H9 (cell line): Measurements from ENCODE around the gene BST2. TPM values are rescaled to one million over a fixed set of nuclear protein-coding genes. Genes with fewer than 3 reads are reported as not detected.

Experiments used
- DNase-seq: peaks from one replicate; pipeline ENCODE4 v3.0.0-alpha.2; 2017
- H2AFZ ChIP-seq: one replicate; pipeline ENCODE4 v1.6.1; 2013; ENCODE audit warnings: mild to moderate bottlenecking, low read length, control low read depth, moderate library complexity
- H2AK5ac ChIP-seq: 2 replicates; pipeline ENCODE4 v1.6.1; 2013; ENCODE audit warnings: low read length, control low read depth, mixed read lengths; ENCODE audit not compliant: insufficient read length
- H2BK120ac ChIP-seq: one replicate; pipeline ENCODE4 v1.6.1; 2013; ENCODE audit warnings: low read depth, mild to moderate bottlenecking, low read length, control low read depth, inconsistent platforms; ENCODE audit not compliant: poor library complexity, severe bottlenecking
- H2BK12ac ChIP-seq: 2 replicates; pipeline ENCODE4 v1.6.1; 2013; ENCODE audit warnings: low read length, control low read depth, mixed read lengths, low read depth; ENCODE audit not compliant: insufficient read length
- H2BK15ac ChIP-seq: 2 replicates; pipeline ENCODE4 v1.6.1; 2013; ENCODE audit warnings: low read depth, low read length, control low read depth
- H2BK20ac ChIP-seq: one replicate; pipeline ENCODE4 v1.6.1; 2013; ENCODE audit warnings: low read depth, mild to moderate bottlenecking, low read length, control low read depth, inconsistent platforms; ENCODE audit not compliant: poor library complexity, severe bottlenecking
- H2BK5ac ChIP-seq: 2 replicates; pipeline ENCODE4 v1.6.1; 2013; ENCODE audit warnings: low read length, control low read depth, mixed read lengths; ENCODE audit not compliant: insufficient read length
- H3K14ac ChIP-seq: 2 replicates; pipeline ENCODE4 v1.6.1; 2013; ENCODE audit warnings: low read length, control low read depth; ENCODE audit not compliant: insufficient read depth
- H3K18ac ChIP-seq: 2 replicates; pipeline ENCODE4 v1.6.1; 2013; ENCODE audit warnings: low read depth, mild to moderate bottlenecking, mixed read lengths, low read length, control low read depth; ENCODE audit not compliant: insufficient read length
- H3K23ac ChIP-seq: 2 replicates; pipeline ENCODE4 v1.6.1; 2013; ENCODE audit warnings: low read length, control low read depth, mixed read lengths, low read depth; ENCODE audit not compliant: insufficient read length
- H3K23me2 ChIP-seq: 2 replicates; pipeline ENCODE4 v1.6.1; 2013; ENCODE audit warnings: low read depth, mild to moderate bottlenecking, mixed read lengths, low read length, control low read depth; ENCODE audit not compliant: insufficient read length, poor library complexity, severe bottlenecking
- H3K27ac ChIP-seq: 2 replicates; pipeline ENCODE4 v1.5.1; 2013; ENCODE audit warnings: low read length, control low read depth, mixed read lengths, low read depth; ENCODE audit not compliant: insufficient read length
- H3K27me3 ChIP-seq: 2 replicates; pipeline ENCODE4 v1.6.1; 2013; ENCODE audit warnings: low read length, control low read depth, inconsistent platforms; ENCODE audit not compliant: insufficient read depth
- H3K4ac ChIP-seq: 2 replicates; pipeline ENCODE4 v1.6.1; 2013; ENCODE audit warnings: low read depth, mild to moderate bottlenecking, control low read depth, inconsistent platforms, low read length, moderate library complexity
- H3K4me1 ChIP-seq: 2 replicates; pipeline ENCODE4 v1.6.1; 2013; ENCODE audit warnings: low read length, control low read depth, inconsistent platforms; ENCODE audit not compliant: insufficient read depth
- H3K4me2 ChIP-seq: 2 replicates; pipeline ENCODE4 v1.6.1; 2013; ENCODE audit warnings: low read length, control low read depth, mixed read lengths; ENCODE audit not compliant: insufficient read length, insufficient read depth
- H3K56ac ChIP-seq: 2 replicates; pipeline ENCODE4 v1.6.1; 2013; ENCODE audit warnings: low read depth, mild to moderate bottlenecking, mixed read lengths, low read length, control low read depth; ENCODE audit not compliant: insufficient read length
- H3K79me1 ChIP-seq: 2 replicates; pipeline ENCODE4 v1.6.1; 2013; ENCODE audit warnings: low read depth, mild to moderate bottlenecking, moderate library complexity, low read length, control low read depth, inconsistent platforms; ENCODE audit not compliant: insufficient read depth, poor library complexity, severe bottlenecking
- H3K79me2 ChIP-seq: 2 replicates; pipeline ENCODE4 v1.6.1; 2013; ENCODE audit warnings: low read length, control low read depth, inconsistent platforms; ENCODE audit not compliant: insufficient read depth
- H3K9ac ChIP-seq: 2 replicates; pipeline ENCODE4 v1.6.1; 2013; ENCODE audit warnings: low read length, control low read depth, mixed read lengths; ENCODE audit not compliant: insufficient read length; ENCODE audit errors: extremely low read depth
- H3K9me3 ChIP-seq: one replicate; pipeline ENCODE4 v1.6.1; 2013; ENCODE audit warnings: low read depth, low read length, inconsistent platforms; ENCODE audit not compliant: control insufficient read depth
- H3T11ph ChIP-seq: one replicate; pipeline ENCODE4 v1.6.1; 2013; ENCODE audit warnings: mild to moderate bottlenecking, low read length, control low read depth, inconsistent platforms
- H4K20me1 ChIP-seq: one replicate; pipeline ENCODE4 v1.6.1; 2013; ENCODE audit not compliant: control insufficient read depth, insufficient read length, insufficient read depth
- H4K5ac ChIP-seq: 2 replicates; pipeline ENCODE4 v1.6.1; 2013; ENCODE audit warnings: low read depth, mild to moderate bottlenecking, mixed read lengths, low read length, control low read depth; ENCODE audit not compliant: insufficient read length
- H4K8ac ChIP-seq: replicated peaks from 2 replicates; pipeline ENCODE4 v1.6.1; 2013; ENCODE audit warnings: low read length, control low read depth, mixed read lengths, low read depth; ENCODE audit not compliant: insufficient read length
- H4K91ac ChIP-seq: 2 replicates; pipeline ENCODE4 v1.6.1; 2013; ENCODE audit warnings: low read depth, mild to moderate bottlenecking, moderate library complexity, mixed read lengths, low read length, control low read depth; ENCODE audit not compliant: insufficient read length
- H3K27ac Mint-ChIP-seq, 3 experiments: 2 replicates in 2 of 3; 3 replicates in 1 of 3; pipeline ENCODE4 v1.8.0; 2020 to 2021; ENCODE audit warnings: mixed read lengths in 3 of 3, mild to moderate bottlenecking in 1 of 3, moderate library complexity in 1 of 3
- H3K27me3 Mint-ChIP-seq: 2 replicates; pipeline ENCODE4 v1.8.0; 2021; ENCODE audit warnings: low read depth, mild to moderate bottlenecking, moderate library complexity, mixed read lengths
- H3K36me3 Mint-ChIP-seq, 3 experiments: 2 replicates in 2 of 3; 3 replicates in 1 of 3; pipeline ENCODE4 v1.8.0; 2020 to 2021; ENCODE audit warnings: low read depth in 3 of 3, mixed read lengths in 3 of 3; ENCODE audit not compliant: insufficient read depth in 1 of 3
- H3K4me1 Mint-ChIP-seq, 2 experiments: 2 replicates each; pipeline ENCODE4 v1.8.0; 2020; ENCODE audit warnings: mixed read lengths in 2 of 2
- H3K4me3 Mint-ChIP-seq, 2 experiments: 2 replicates in 1 of 2; 3 replicates in 1 of 2; pipeline ENCODE4 v1.8.0; 2020 to 2021; ENCODE audit warnings: mild to moderate bottlenecking in 2 of 2, mixed read lengths in 2 of 2, moderate library complexity in 1 of 2
- H3K9me3 Mint-ChIP-seq, 2 experiments: 2 replicates in 1 of 2; 3 replicates in 1 of 2; pipeline ENCODE4 v1.8.0; 2020; ENCODE audit warnings: mild to moderate bottlenecking in 2 of 2, mixed read lengths in 2 of 2, moderate library complexity in 1 of 2
- CTCF ChIP-seq: fragments of 200-600 bp; sonication (generic); conservative IDR thresholded peaks from 3 replicates; pipeline ENCODE4 v1.8.0; 2021; ENCODE audit warnings: antibody characterized with exemption, mild to moderate bottlenecking
- WGBS: extraction: QIAGEN DNeasy Blood & Tissue Kit; methylation state at CpG from one replicate; pipeline ENCODE4 v1.1.7; 2013; ENCODE audit warnings: missing lambda C conversion rate, low lambda C conversion rate, mixed read lengths; ENCODE audit not compliant: insufficient read length; ENCODE audit errors: extremely low coverage; 5-methylcytosine and 5-hydroxymethylcytosine counted together
- total RNA-seq: library from RNA; stranded (reverse); gene quantifications from 2 replicates; pipeline ENCODE4 v1.2.1, GENCODE V29; 2021

Gene BST2
- total RNA-seq, 1 experiment from 2014 or later = 63.3 TPM

DNA sequence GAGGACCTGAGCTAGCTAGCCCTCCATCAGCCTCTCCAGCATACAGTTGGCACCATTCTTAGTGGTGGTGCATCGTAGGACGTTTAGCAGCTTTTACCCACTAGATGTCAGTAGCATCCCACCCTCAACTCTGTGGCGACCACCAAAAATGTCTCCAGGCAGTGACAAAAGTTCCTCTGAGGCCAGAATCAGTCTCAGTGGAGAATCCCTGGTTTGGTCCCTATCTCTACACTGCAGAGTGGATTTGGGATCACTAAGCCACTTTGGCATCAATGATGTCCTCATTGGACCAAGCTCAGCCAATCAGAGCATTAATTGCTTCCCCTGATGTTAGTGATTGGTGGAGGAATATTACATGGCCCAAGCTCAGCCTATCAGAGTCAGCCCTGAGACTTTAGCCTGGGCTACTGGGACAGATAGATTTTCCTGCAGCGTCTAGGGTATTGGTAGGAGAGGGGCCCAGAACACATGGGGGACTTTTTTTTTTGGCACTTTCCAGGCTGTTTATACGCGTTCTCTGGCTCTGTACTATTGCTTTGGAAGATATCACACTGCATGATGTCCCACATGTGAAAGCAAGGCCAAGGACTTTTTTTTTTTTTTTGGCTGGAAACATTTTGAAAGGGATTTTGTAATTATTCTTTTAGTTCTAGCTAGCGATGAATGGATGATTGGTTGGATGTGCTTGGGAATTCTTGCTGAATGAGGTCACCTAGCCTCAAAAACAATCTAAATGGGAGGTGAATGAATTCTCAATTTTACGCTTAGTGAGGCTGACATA, 36.0 kb upstream of the BST2 start:
- WGBS = no CpG with 5 or more reads among the region's 8 CpGs
- no peak overlapping the region for H3K4me2 ChIP-seq
- no peak overlapping the region for H2BK15ac ChIP-seq
- H3K27me3 Mint-ChIP-seq = peaks cover 3% of the 10 kb centered on the region
- no peaks in the 10 kb centered on the region for H3K23me2 ChIP-seq
- H4K8ac ChIP-seq = no peak overlapping the region
- H3K79me1 ChIP-seq = no peaks in the 10 kb centered on the region
- no peaks in the 10 kb centered on the region for H3K4me1 Mint-ChIP-seq
- H2BK120ac ChIP-seq = no peak overlapping the region
- no peak overlapping the region for H3K4me3 Mint-ChIP-seq
- no peak overlapping the region for H2BK5ac ChIP-seq
- H4K5ac ChIP-seq = no peak overlapping the region
- H2AFZ ChIP-seq = no peak overlapping the region
- no peak overlapping the region for H3K14ac ChIP-seq
- TF ChIP-seq CTCF = peak; percentile 75
- no peak overlapping the region for H3K56ac ChIP-seq
- no peaks in the 10 kb centered on the region for H3K4me1 ChIP-seq
- H3K79me2 ChIP-seq = no peaks in the 10 kb centered on the region
- DNase-seq = peak; percentile 56
- peaks cover 0 to 5% of the 10 kb centered on the region in 2 experiments; a peak in 3 of 5 replicates for H3K9me3 Mint-ChIP-seq
- no peak overlapping the region for H2BK12ac ChIP-seq
- no peak overlapping the region for H3K4ac ChIP-seq
- no peaks in the 10 kb centered on the region for H3K27me3 ChIP-seq
- no peaks in the 10 kb centered on the region for H4K20me1 ChIP-seq
- no peak overlapping the region for H3K27ac ChIP-seq
- H3K36me3 Mint-ChIP-seq = peaks cover 0 to 7% (median 0%) of the 10 kb centered on the region in 3 experiments; a peak in 3 of 7 replicates
- no peaks in the 10 kb centered on the region for H3K9me3 ChIP-seq
- no peak overlapping the region for H2BK20ac ChIP-seq
- H3T11ph ChIP-seq = no peak overlapping the region
- no peak overlapping the region for H3K18ac ChIP-seq
- H3K23ac ChIP-seq = no peak overlapping the region
- no peak overlapping the region for H2AK5ac ChIP-seq
- H3K27ac Mint-ChIP-seq = no peak overlapping the region
- no peak overlapping the region for H4K91ac ChIP-seq
- no peak overlapping the region for H3K9ac ChIP-seq
